Pons (tissue), 1 donor: ENCODE data around the gene FBXO42.
"Not testable (repeated sequence)": the region's sequence is repeated elsewhere in the genome, so short reads cannot be mapped to it uniquely, and the experiment has no call there.

Experiments
- DNase-seq: peaks from one replicate; pipeline ENCODE4 v3.0.0-alpha.2; 2016; ENCODE audit warnings: low spot score

FBXO42 gene

GRCh38 chr1:16218014-16218673 is 134.1 kb downstream of the FBXO42 start:
- no peak for DNase-seq

- DNase-seq: peak; percentile 85
These were observed 135.1 kb downstream of the FBXO42 start for GRCh38 chr1:16217061-16217785.

- DNase-seq: peak; percentile 54
These were observed 136.2 kb downstream of the FBXO42 start for GRCh38 chr1:16215882-16216753.

- DNase-seq: not testable (repeated sequence)
These were observed 137.0 kb downstream of the FBXO42 start for GRCh38 chr1:16215240-16215639.

GRCh38 chr1:16213544-16213943 is 138.7 kb downstream of the FBXO42 start:
- not testable (repeated sequence) for DNase-seq

GRCh38 chr1:16213013-16213412 is 139.3 kb downstream of the FBXO42 start:
- no peak for DNase-seq

GRCh38 chr1:16212251-16212961 is 139.9 kb downstream of the FBXO42 start, which contains the start of gene ARHGEF19:
Gene ARHGEF19 (minus strand): TSS chr1:16212652. CDS start chr1:16209054, 3,598 bp downstream.
- no peak for DNase-seq

- no peak for DNase-seq
These were observed 140.5 kb downstream of the FBXO42 start for GRCh38 chr1:16211824-16212223.

- no peak for DNase-seq
These were observed 141.7 kb downstream of the FBXO42 start for GRCh38 chr1:16210581-16210980.

GRCh38 chr1:16209847-16210407 is 142.4 kb downstream of the FBXO42 start:
- peak; percentile 66 for DNase-seq

GRCh38 chr1:16209132-16209846 is 143.0 kb downstream of the FBXO42 start:
- DNase-seq: no peak

GRCh38 chr1:16208270-16208987 is 143.9 kb downstream of the FBXO42 start:
- no peak for DNase-seq

- no peak for DNase-seq
These were observed 144.7 kb downstream of the FBXO42 start for GRCh38 chr1:16207318-16208269.

GRCh38 chr1:16206547-16207317 is 145.5 kb downstream of the FBXO42 start:
- peak; percentile 89 for DNase-seq

GRCh38 chr1:16205891-16206546 is 146.3 kb downstream of the FBXO42 start:
- DNase-seq: no peak

GRCh38 chr1:16205334-16205671 is 147.0 kb downstream of the FBXO42 start:
- DNase-seq: no peak

- no peak for DNase-seq
These were observed 147.5 kb downstream of the FBXO42 start for GRCh38 chr1:16204634-16205333.
